GM21526 (cell line): Measurements from ENCODE around the gene ARFGAP3.
A peak's percentile ranks its signal among the peaks of the same experiment; 100 is the strongest.

Source experiments
- ATAC-seq: cut with Tn5 transposase; IDR thresholded peaks from one replicate; pipeline ENCODE4 v1.9.1; 2021; ENCODE audit warnings: moderate library complexity; ENCODE audit not compliant: unreplicated experiment, low FRiP score

Gene ARFGAP3

GRCh38 chr22:42865536-42865935 is 8.5 kb upstream of the ARFGAP3 start:
- no peak for ATAC-seq

GRCh38 chr22:42863349-42863961 is 6.4 kb upstream of the ARFGAP3 start:
- ATAC-seq, result no peak

GRCh38 chr22:42862045-42862734 is 5.1 kb upstream of the ARFGAP3 start:
- no peak for ATAC-seq

- ATAC-seq, result no peak
Measured at GRCh38 chr22:42860968-42861367, 3.9 kb upstream of the ARFGAP3 start.

- no peak for ATAC-seq
Measured at GRCh38 chr22:42857845-42858481, 890 bp upstream of the ARFGAP3 start.

GRCh38 chr22:42856179-42856864 is 751 bp downstream of the ARFGAP3 start:
- ATAC-seq, result peak; percentile 13

- no peak for ATAC-seq
Measured at GRCh38 chr22:42855721-42856120, 1.4 kb downstream of the ARFGAP3 start.

- ATAC-seq, result no peak
Measured at GRCh38 chr22:42855211-42855610, 1.9 kb downstream of the ARFGAP3 start.

GRCh38 chr22:42848941-42849550 is 8.0 kb downstream of the ARFGAP3 start:
- no peak for ATAC-seq

GRCh38 chr22:42847110-42847509 is 10.0 kb downstream of the ARFGAP3 start:
- ATAC-seq, result no peak

- no peak for ATAC-seq
Measured at GRCh38 chr22:42844756-42845155, 12.3 kb downstream of the ARFGAP3 start.

GRCh38 chr22:42842658-42843370 is 14.3 kb downstream of the ARFGAP3 start:
- ATAC-seq, result no peak

GRCh38 chr22:42841444-42841843 is 15.6 kb downstream of the ARFGAP3 start:
- ATAC-seq, result no peak

GRCh38 chr22:42837556-42837955 is 19.5 kb downstream of the ARFGAP3 start:
- ATAC-seq, result no peak

- ATAC-seq, result no peak
Measured at GRCh38 chr22:42836026-42836425, 21.0 kb downstream of the ARFGAP3 start.

- no peak for ATAC-seq
Measured at GRCh38 chr22:42834177-42834949, 22.7 kb downstream of the ARFGAP3 start.

- no peak for ATAC-seq
Measured at GRCh38 chr22:42833104-42833503, 24.0 kb downstream of the ARFGAP3 start.

- ATAC-seq, result no peak
Measured at GRCh38 chr22:42831712-42832111, 25.4 kb downstream of the ARFGAP3 start.

- ATAC-seq, result no peak
Measured at GRCh38 chr22:42830161-42830560, 26.9 kb downstream of the ARFGAP3 start.

- ATAC-seq, result no peak
Measured at GRCh38 chr22:42829302-42829701, 27.8 kb downstream of the ARFGAP3 start.
